Type B pancreatic cell (in vitro differentiated cells): Measurements from ENCODE around the gene FGF14. TPM values are rescaled to one million over a fixed set of nuclear protein-coding genes. Genes with fewer than 3 reads are reported as not detected.

Experiments used
- DNase-seq: peaks from one replicate; pipeline ENCODE4 v3.0.0; 2021; ENCODE audit warnings: mixed read lengths; ENCODE audit not compliant: unreplicated experiment; ENCODE audit errors: extremely low spot score
- H3K27ac Mint-ChIP-seq: 2 replicates; pipeline ENCODE4 v1.8.0; 2021; ENCODE audit warnings: mild to moderate bottlenecking, mixed read lengths
- H3K27me3 Mint-ChIP-seq: 2 replicates; pipeline ENCODE4 v1.8.0; 2021; ENCODE audit warnings: mixed read lengths
- H3K36me3 Mint-ChIP-seq: 2 replicates; pipeline ENCODE4 v1.8.0; 2021; ENCODE audit warnings: mixed read lengths
- H3K4me1 Mint-ChIP-seq: one replicate; pipeline ENCODE4 v1.8.0; 2021; ENCODE audit warnings: mixed read lengths; ENCODE audit not compliant: unreplicated experiment
- H3K4me3 Mint-ChIP-seq: 2 replicates; pipeline ENCODE4 v1.8.0; 2021; ENCODE audit warnings: mild to moderate bottlenecking, mixed read lengths
- H3K9me3 Mint-ChIP-seq: 2 replicates; pipeline ENCODE4 v1.8.0; 2021; ENCODE audit warnings: mixed read lengths
- CTCF ChIP-seq: fragments of 200-600 bp; sonication (generic); conservative IDR thresholded peaks from 2 replicates; pipeline ENCODE4 v1.5.0; 2021; ENCODE audit warnings: antibody characterized with exemption, mild to moderate bottlenecking
- total RNA-seq: library from RNA; stranded (reverse); gene quantifications from 2 replicates; pipeline ENCODE4 v1.2.1, GENCODE V29; 2021; ENCODE audit warnings: low replicate concordance

The FGF14 gene
- total RNA-seq, 1 donor from 2014 or later, result 4.2 TPM

- Mint-ChIP-seq H3K4me3 (no peak overlapping the region), H3K27me3 (peaks cover 37% of the 10 kb centered on the region), H3K9me3 (no peaks in the 10 kb centered on the region), H3K4me1 (peaks cover 6% of the 10 kb centered on the region), H3K36me3 (no peaks in the 10 kb centered on the region), H3K27ac (no peak overlapping the region)
- DNase-seq, result no peak
- no peak for TF ChIP-seq CTCF
Observed at GRCh38 chr13:102045731-102046130, 356.1 kb downstream of the FGF14 start.

- peaks cover 6% of the 10 kb centered on the region for H3K4me1 Mint-ChIP-seq
- H3K27ac Mint-ChIP-seq, result no peak overlapping the region
- DNase-seq, result no peak
- TF ChIP-seq CTCF, result no peak
- no peaks in the 10 kb centered on the region for H3K36me3 Mint-ChIP-seq
- H3K9me3 Mint-ChIP-seq, result no peaks in the 10 kb centered on the region
- peaks cover 44% of the 10 kb centered on the region for H3K27me3 Mint-ChIP-seq
- H3K4me3 Mint-ChIP-seq, result no peak overlapping the region
Observed at GRCh38 chr13:102042746-102043145, 359.1 kb downstream of the FGF14 start.

GRCh38 chr13:102041544-102041943, 360.3 kb downstream of the FGF14 start:
- TF ChIP-seq CTCF, result no peak
- Mint-ChIP-seq H3K4me1 (peaks cover 6% of the 10 kb centered on the region), H3K27me3 (peaks cover 50% of the 10 kb centered on the region), H3K9me3 (no peaks in the 10 kb centered on the region), H3K36me3 (no peaks in the 10 kb centered on the region), H3K27ac (no peak overlapping the region), H3K4me3 (no peak overlapping the region)
- DNase-seq, result no peak

- DNase-seq, result no peak
- H3K27me3 Mint-ChIP-seq, result peaks cover 52% of the 10 kb centered on the region
- H3K4me3 Mint-ChIP-seq, result no peak overlapping the region
- H3K4me1 Mint-ChIP-seq, result peaks cover 5% of the 10 kb centered on the region
- H3K36me3 Mint-ChIP-seq, result no peaks in the 10 kb centered on the region
- H3K27ac Mint-ChIP-seq, result no peak overlapping the region
- TF ChIP-seq CTCF, result no peak
- no peaks in the 10 kb centered on the region for H3K9me3 Mint-ChIP-seq
Observed at GRCh38 chr13:102040812-102041211, 361.0 kb downstream of the FGF14 start.

- H3K4me1 Mint-ChIP-seq, result no peaks in the 10 kb centered on the region
Observed at GRCh38 chr13:102039264-102039663, 362.6 kb downstream of the FGF14 start.

More at GRCh38 chr13:102039264-102039663, 362.6 kb downstream of the FGF14 start:
- H3K9me3 Mint-ChIP-seq, result no peaks in the 10 kb centered on the region
- H3K27ac Mint-ChIP-seq, result no peak overlapping the region
- no peak overlapping the region for H3K4me3 Mint-ChIP-seq
- no peak for TF ChIP-seq CTCF
- DNase-seq, result no peak
- no peaks in the 10 kb centered on the region for H3K36me3 Mint-ChIP-seq
- H3K27me3 Mint-ChIP-seq, result peaks cover 52% of the 10 kb centered on the region
